Measurements from ENCODE around the gene ZNF33B. TPM values are rescaled to one million over a fixed set of nuclear protein-coding genes. Genes with fewer than 3 reads are reported as not detected.

The ZNF33B gene
- total and polyA plus RNA-seq, 2 experiments from 2014 or later, result 10.6 to 12.3 TPM

GRCh38 chr10:42635098-42635497 is 3.3 kb downstream of the ZNF33B start:
- H3K4me1 ChIP-seq (ENCODE audit: low read depth), result no peaks in the 10 kb centered on the region
- no peak overlapping the region for H3K4me3 ChIP-seq
- no peaks in the 10 kb centered on the region for H3K9me3 ChIP-seq (ENCODE audit: low read depth)
- no peak for DNase-seq (ENCODE audit: low read depth in 1 of 2, low spot score in 1 of 2)
- no peaks in the 10 kb centered on the region for H3K27me3 ChIP-seq
- no peak overlapping the region for H3K27ac ChIP-seq
- H3K36me3 ChIP-seq, result peaks cover 16% of the 10 kb centered on the region
- TF ChIP-seq CTCF (IDR thresholded peaks at IDR 0.05; ENCODE audit: low read depth, low read length), result no peak

GRCh38 chr10:42632564-42632963 is 5.8 kb downstream of the ZNF33B start:
- Histone ChIP-seq H3K9me3 (ENCODE audit: low read depth) (no peaks in the 10 kb centered on the region), H3K4me3 (no peak overlapping the region), H3K4me1 (ENCODE audit: low read depth) (no peaks in the 10 kb centered on the region), H3K27me3 (no peaks in the 10 kb centered on the region), H3K27ac (no peak overlapping the region), H3K36me3 (peaks cover 36% of the 10 kb centered on the region)
- no peak for DNase-seq (ENCODE audit: low read depth in 1 of 2, low spot score in 1 of 2)
- no peak for TF ChIP-seq CTCF (IDR thresholded peaks at IDR 0.05; ENCODE audit: low read depth, low read length)

- H3K27ac ChIP-seq, result no peak overlapping the region
- no peaks in the 10 kb centered on the region for H3K27me3 ChIP-seq
- peaks cover 36% of the 10 kb centered on the region for H3K36me3 ChIP-seq
- no peak for DNase-seq (ENCODE audit: low read depth in 1 of 2, low spot score in 1 of 2)
- no peak overlapping the region for H3K4me3 ChIP-seq
- no peak for TF ChIP-seq CTCF (IDR thresholded peaks at IDR 0.05; ENCODE audit: low read depth, low read length)
- H3K9me3 ChIP-seq (ENCODE audit: low read depth), result no peaks in the 10 kb centered on the region
- no peaks in the 10 kb centered on the region for H3K4me1 ChIP-seq (ENCODE audit: low read depth)
These were observed 7.7 kb downstream of the ZNF33B start for GRCh38 chr10:42630537-42631134.

GRCh38 chr10:42623929-42624328 is 14.4 kb downstream of the ZNF33B start:
- Histone ChIP-seq H3K4me1 (ENCODE audit: low read depth) (no peaks in the 10 kb centered on the region), H3K4me3 (no peak overlapping the region), H3K27ac (no peak overlapping the region), H3K36me3 (peaks cover 15% of the 10 kb centered on the region), H3K9me3 (ENCODE audit: low read depth) (no peaks in the 10 kb centered on the region), H3K27me3 (no peaks in the 10 kb centered on the region)
- TF ChIP-seq CTCF (IDR thresholded peaks at IDR 0.05; ENCODE audit: low read depth, low read length), result no peak
- DNase-seq (ENCODE audit: low read depth in 1 of 2, low spot score in 1 of 2), result no peak

DNA sequence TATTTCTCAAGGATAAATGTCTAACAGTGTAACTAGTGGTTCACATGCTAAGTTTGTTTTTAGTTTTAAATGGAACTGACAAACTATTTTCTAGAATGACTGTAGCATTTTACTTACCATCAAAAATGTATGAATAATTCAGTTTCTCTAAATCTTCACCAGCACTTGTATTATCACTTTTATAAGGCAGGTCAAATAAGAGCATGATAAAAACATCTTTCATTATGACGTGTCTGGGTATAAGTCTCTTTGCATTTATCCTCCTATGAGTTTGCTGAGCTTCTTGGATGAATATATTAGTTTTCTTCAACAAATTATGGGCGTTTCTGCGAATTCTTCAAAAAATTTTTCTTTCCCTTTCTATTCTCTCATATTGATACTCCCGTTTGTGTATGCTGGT is 19.9 kb downstream of the ZNF33B start:
- Histone ChIP-seq H3K9me3 (ENCODE audit: low read depth) (no peaks in the 10 kb centered on the region), H3K27me3 (no peaks in the 10 kb centered on the region), H3K4me1 (ENCODE audit: low read depth) (no peaks in the 10 kb centered on the region), H3K27ac (no peak overlapping the region), H3K36me3 (peaks cover 10% of the 10 kb centered on the region), H3K4me3 (no peak overlapping the region)
- no peak for TF ChIP-seq CTCF (IDR thresholded peaks at IDR 0.05; ENCODE audit: low read depth, low read length)
- DNase-seq (ENCODE audit: low read depth in 1 of 2, low spot score in 1 of 2), result no peak

Data from cardiac muscle cell (in vitro differentiated cells and primary cell).